Gastroesophageal sphincter (tissue), 4 donors: Measurements from ENCODE around the gene FBXO8. TPM values are rescaled to one million over a fixed set of nuclear protein-coding genes. Genes with fewer than 3 reads are reported as not detected.
"Not testable (repeated sequence)": the region's sequence is repeated elsewhere in the genome, so short reads cannot be mapped to it uniquely, and the experiment has no call there.

Experiments
- ATAC-seq: fragments of 150-250 bp; one replicate; pipeline ENCODE4 v1.9.1; 2016; ENCODE audit warnings: mild to moderate bottlenecking, moderate library complexity
- H3K27ac ChIP-seq, 4 donors: fragments of 200-600 bp; sonication (generic) in 3 of 4; 1 replicate in 3 of 4; 2 replicates in 1 of 4; pipeline ENCODE4 v1.5.1; 2016 to 2019
- H3K27me3 ChIP-seq: fragments of 200-600 bp; sonication (generic); one replicate; pipeline ENCODE4 v1.5.1; 2019
- H3K36me3 ChIP-seq, 2 donors: fragments of 200-600 bp; sonication (generic); one replicate each; pipeline ENCODE4 v1.5.1; 2019; ENCODE audit warnings: control low read depth in 1 of 2
- H3K4me1 ChIP-seq, 3 donors: fragments of 200-600 bp; sonication (generic); 1 replicate in 2 of 3; 2 replicates in 1 of 3; pipeline ENCODE4 v1.5.1; 2016 to 2019; ENCODE audit warnings: control low read depth in 2 of 3
- H3K4me3 ChIP-seq, 2 donors: fragments of 200-600 bp; sonication (generic); one replicate each; pipeline ENCODE4 v1.5.1; 2019; ENCODE audit warnings: mild to moderate bottlenecking in 1 of 2, moderate library complexity in 1 of 2
- H3K9me3 ChIP-seq, 3 donors: fragments of 200-600 bp; sonication (generic); one replicate each; pipeline ENCODE4 v1.5.1; 2017 to 2019; ENCODE audit warnings: control low read depth in 2 of 3
- EP300 ChIP-seq: sonication (generic); formaldehyde crosslinking; IDR thresholded peaks from one replicate; pipeline ENCODE4 v1.6.1; 2017; ENCODE audit warnings: antibody characterized with exemption, mild to moderate bottlenecking
- POLR2A ChIP-seq, 2 donors: fragments of 450-650 bp; IDR thresholded peaks; one replicate each; pipeline ENCODE4 v1.6.1; 2017; ENCODE audit warnings: antibody characterized with exemption in 2 of 2, mild to moderate bottlenecking in 2 of 2, moderate library complexity in 1 of 2
- POLR2AphosphoS5 ChIP-seq: sonication (generic); formaldehyde crosslinking; IDR thresholded peaks from one replicate; pipeline ENCODE4 v1.6.1; 2017; ENCODE audit warnings: antibody characterized with exemption
- WGBS, 2 donors: methylation state at CpG; one replicate each; pipeline ENCODE4 v1.1.5; 2018; ENCODE audit warnings: low coverage in 1 of 2; 5-methylcytosine and 5-hydroxymethylcytosine counted together
- total RNA-seq, 4 donors: library from RNA; depleted of rRNA; stranded (reverse); fragments of >200 nt; gene quantifications; one replicate each; pipeline ENCODE4 v1.1.0, GENCODE V29; 2016
- TF ChIP-seq, protein P1 (sequence below), 4 experiments: fragments of 200-600 bp in 2 of 4; fragments of 450-650 bp in 2 of 4; sonication (generic) in 1 of 4; IDR thresholded peaks; one replicate each; pipeline ENCODE4 v1.5.1; 2017 to 2019; ENCODE audit warnings: antibody characterized with exemption in 4 of 4, mild to moderate bottlenecking in 2 of 4, moderate library complexity in 2 of 4

The FBXO8 gene
- total RNA-seq, 4 donors from 2014 or later, result 39.0 to 64.7 (median 58.8) TPM

DNA sequence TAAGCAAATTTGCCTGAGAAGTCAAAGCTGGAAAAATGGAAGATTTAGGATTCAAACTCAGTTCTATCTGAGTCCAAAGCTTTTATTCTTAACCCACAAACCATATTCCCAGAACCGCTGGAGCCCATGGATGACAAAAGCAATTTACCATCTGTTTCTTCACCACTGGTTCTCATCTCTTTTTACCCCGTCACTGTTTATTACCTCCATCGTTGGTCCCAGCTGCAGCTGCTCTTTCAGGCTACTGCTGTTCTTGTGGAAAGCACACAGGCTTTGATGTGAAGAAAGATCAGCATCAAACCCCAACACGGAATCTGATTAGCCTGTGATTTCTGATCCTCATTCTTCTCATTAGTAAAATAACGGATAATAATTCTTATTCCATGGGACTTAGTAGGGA, 9.5 kb downstream of the FBXO8 start:
- Histone ChIP-seq H3K9me3 (no peaks in the 10 kb centered on the region), H3K4me1 (peaks cover 0 to 26% (median 0%) of the 10 kb centered on the region in 3 donors), H3K4me3 (no peak overlapping the region), H3K27ac (no peak overlapping the region), H3K27me3 (no peaks in the 10 kb centered on the region), H3K36me3 (no peaks in the 10 kb centered on the region)
- TF ChIP-seq POLR2AphosphoS5, result no peak
- TF ChIP-seq EP300, result no peak
- TF ChIP-seq POLR2A (IDR thresholded peaks at IDR 0.05), result no peak
- TF ChIP-seq, protein P1, sequence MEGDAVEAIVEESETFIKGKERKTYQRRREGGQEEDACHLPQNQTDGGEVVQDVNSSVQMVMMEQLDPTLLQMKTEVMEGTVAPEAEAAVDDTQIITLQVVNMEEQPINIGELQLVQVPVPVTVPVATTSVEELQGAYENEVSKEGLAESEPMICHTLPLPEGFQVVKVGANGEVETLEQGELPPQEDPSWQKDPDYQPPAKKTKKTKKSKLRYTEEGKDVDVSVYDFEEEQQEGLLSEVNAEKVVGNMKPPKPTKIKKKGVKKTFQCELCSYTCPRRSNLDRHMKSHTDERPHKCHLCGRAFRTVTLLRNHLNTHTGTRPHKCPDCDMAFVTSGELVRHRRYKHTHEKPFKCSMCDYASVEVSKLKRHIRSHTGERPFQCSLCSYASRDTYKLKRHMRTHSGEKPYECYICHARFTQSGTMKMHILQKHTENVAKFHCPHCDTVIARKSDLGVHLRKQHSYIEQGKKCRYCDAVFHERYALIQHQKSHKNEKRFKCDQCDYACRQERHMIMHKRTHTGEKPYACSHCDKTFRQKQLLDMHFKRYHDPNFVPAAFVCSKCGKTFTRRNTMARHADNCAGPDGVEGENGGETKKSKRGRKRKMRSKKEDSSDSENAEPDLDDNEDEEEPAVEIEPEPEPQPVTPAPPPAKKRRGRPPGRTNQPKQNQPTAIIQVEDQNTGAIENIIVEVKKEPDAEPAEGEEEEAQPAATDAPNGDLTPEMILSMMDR (IDR thresholded peaks at IDR 0.05), result no peak
- WGBS, 2 donors, result 82 to 86% methylated on average over 3 to 5 of the region's 5 CpGs
- no peak for ATAC-seq

DNA sequence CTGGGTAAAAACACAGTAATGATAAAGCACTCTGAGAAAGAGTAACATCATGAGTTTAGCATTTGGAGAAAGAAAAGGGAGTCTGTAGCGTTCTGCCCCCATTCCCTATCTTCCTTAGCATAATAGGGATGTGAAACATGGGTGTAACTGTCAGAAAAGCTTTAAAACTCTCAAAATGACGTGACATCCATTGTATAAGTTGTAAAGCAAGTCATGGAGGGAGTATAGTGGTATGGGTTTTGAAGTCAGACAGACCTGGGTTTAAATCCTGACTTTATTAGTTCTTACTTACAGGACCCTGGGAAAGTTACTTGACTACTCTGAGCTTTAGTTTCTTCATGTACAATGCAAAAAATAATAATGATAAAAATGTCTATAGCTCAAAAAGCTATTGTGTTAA, 17.1 kb downstream of the FBXO8 start:
- TF ChIP-seq POLR2A (IDR thresholded peaks at IDR 0.05), result no peak
- TF ChIP-seq, protein P1 (IDR thresholded peaks at IDR 0.05), result no peak
- TF ChIP-seq POLR2AphosphoS5, result no peak
- TF ChIP-seq EP300, result no peak
- WGBS, 2 donors, result 76 to 78% methylated on average over 2 of the region's 2 CpGs
- H3K36me3 ChIP-seq, result peaks cover 0 to 3% of the 10 kb centered on the region in 2 donors
- no peak for ATAC-seq
- no peaks in the 10 kb centered on the region for H3K27me3 ChIP-seq
- H3K9me3 ChIP-seq, result no peaks in the 10 kb centered on the region
- H3K4me1 ChIP-seq, result peaks cover 0 to 24% (median 0%) of the 10 kb centered on the region in 3 donors
- no peak overlapping the region for H3K4me3 ChIP-seq
- H3K27ac ChIP-seq, result no peak overlapping the region

DNA sequence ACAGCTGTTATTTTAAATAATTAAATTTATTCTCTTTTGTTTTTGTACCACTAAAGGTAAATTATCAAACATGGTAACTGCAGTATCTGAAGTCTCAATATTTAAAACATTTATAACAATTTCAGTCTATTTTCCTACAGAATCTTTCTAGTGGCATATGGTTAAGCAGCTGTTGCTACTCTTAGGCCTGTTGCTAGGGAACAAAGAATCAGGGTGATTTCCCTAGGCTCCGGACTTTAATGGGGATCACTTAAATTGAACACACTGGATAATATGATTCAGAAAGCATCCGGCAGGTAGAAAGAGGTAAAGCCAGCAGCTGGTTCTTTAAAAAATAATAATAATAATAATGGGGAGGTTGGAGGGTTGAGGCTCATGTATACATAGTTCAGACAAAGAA, 17.6 kb downstream of the FBXO8 start:
- TF ChIP-seq POLR2AphosphoS5 (no peak), POLR2A (IDR thresholded peaks at IDR 0.05) (no peak), EP300 (no peak)
- TF ChIP-seq, protein P1 (IDR thresholded peaks at IDR 0.05), result no peak
- Histone ChIP-seq H3K4me3 (no peak overlapping the region), H3K9me3 (no peaks in the 10 kb centered on the region), H3K4me1 (peaks cover 0 to 24% (median 0%) of the 10 kb centered on the region in 3 donors), H3K36me3 (peaks cover 0 to 3% of the 10 kb centered on the region in 2 donors), H3K27me3 (no peaks in the 10 kb centered on the region), H3K27ac (no peak overlapping the region)
- ATAC-seq, result no peak
- WGBS, 2 donors, result 0 to 51% methylated on average over 1 to 2 of the region's 2 CpGs

DNA sequence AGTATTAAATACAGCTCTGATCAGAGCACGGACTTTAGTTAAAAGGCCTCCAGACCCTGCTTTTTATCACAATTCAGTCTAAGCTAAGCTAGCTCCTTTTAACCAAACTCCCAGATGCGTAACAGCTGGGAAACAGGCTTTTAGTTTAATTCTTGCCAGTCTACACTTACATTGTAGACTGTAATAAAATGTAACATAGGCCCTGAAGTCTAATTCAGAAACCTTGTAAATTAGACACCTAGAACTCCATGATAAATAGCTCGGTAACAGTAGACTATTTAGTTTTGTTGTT, 20.1 kb downstream of the FBXO8 start:
- no peak for ATAC-seq
- H3K9me3 ChIP-seq, result no peaks in the 10 kb centered on the region
- no peak for TF ChIP-seq EP300
- TF ChIP-seq, protein P1 (IDR thresholded peaks at IDR 0.05), result no peak
- TF ChIP-seq POLR2A (IDR thresholded peaks at IDR 0.05), result no peak
- no peak for TF ChIP-seq POLR2AphosphoS5
- H3K27ac ChIP-seq, result no peak overlapping the region
- WGBS, 2 donors, result 74 to 91% methylated on average over 3 of the region's 3 CpGs
- no peaks in the 10 kb centered on the region for H3K27me3 ChIP-seq
- peaks cover 0 to 24% (median 0%) of the 10 kb centered on the region in 3 donors for H3K4me1 ChIP-seq
- H3K36me3 ChIP-seq, result peaks cover 0 to 2% of the 10 kb centered on the region in 2 donors
- no peak overlapping the region for H3K4me3 ChIP-seq

DNA sequence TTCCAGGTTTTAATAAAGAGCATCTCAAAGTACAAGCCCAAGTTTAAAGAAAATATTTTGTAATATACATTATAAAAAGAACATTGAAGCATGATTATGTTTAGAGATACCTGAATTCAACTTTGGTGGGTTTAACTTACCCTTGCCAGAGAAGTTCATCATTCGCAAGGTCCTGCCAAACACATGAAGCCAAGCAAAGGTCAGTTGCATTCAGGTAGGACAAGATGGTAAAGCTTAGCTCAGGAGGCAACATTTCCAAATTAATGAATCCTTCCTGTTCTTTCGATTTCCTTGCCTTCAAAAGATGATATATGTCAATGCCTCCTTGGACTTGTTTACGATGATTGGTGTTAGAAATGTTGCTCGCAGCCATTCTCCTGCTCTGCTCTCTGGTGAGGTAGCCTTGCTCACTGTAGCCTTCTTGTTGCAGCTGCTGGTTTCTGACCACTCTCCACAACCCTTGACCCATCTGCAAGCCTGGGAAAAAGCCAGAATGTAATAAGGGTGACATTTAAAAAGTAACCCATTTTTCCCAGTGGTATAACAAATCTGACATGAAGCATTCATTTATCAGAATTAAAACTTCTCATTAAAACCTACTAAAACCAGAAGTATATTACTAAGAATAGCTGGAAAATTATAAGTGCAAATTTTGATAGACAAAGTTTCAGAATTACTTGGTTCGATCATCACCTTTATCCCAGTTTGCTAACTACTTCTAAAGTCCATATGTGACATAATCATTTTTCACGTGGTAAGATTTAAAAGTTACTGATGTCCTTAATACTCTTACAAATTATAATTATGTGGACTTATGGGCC, 20.6 kb downstream of the FBXO8 start:
- no peaks in the 10 kb centered on the region for H3K9me3 ChIP-seq
- no peak overlapping the region for H3K4me3 ChIP-seq
- TF ChIP-seq POLR2AphosphoS5, result no peak
- TF ChIP-seq, protein P1 (IDR thresholded peaks at IDR 0.05), result no peak
- no peak for TF ChIP-seq POLR2A (IDR thresholded peaks at IDR 0.05)
- TF ChIP-seq EP300, result no peak
- ATAC-seq, result no peak
- H3K36me3 ChIP-seq, result peaks cover 0 to 8% of the 10 kb centered on the region in 2 donors
- H3K27ac ChIP-seq, result no peak overlapping the region
- H3K27me3 ChIP-seq, result no peaks in the 10 kb centered on the region
- WGBS, 2 donors, result 72 to 87% methylated on average over 4 to 5 of the region's 6 CpGs
- peaks cover 0 to 24% (median 0%) of the 10 kb centered on the region in 3 donors for H3K4me1 ChIP-seq

DNA sequence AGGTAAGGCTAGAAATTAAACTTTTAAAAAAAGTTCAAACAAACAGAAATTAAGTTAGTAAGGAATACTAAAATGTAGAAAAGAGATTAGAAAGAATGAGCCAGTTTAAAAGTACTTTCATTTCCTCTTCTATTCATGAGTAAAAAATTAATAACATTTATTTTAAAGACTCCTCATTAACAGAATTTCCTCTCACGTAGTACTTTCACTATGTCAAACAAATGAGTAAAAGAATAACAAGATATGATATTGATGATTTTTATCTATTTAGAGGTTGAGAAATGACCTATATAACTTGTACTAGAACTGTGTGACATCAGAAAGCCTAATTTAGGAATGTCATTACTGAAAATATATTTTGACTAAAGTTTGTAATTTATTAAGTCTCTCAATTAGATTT, 22.0 kb downstream of the FBXO8 start:
- not testable (repeated sequence) for H3K9me3 ChIP-seq, H3K27ac ChIP-seq, H3K27me3 ChIP-seq, ATAC-seq, H3K4me3 ChIP-seq
- Histone ChIP-seq H3K4me1 (peaks cover 0 to 28% (median 0%) of the 10 kb centered on the region in 3 donors), H3K36me3 (peaks cover 0 to 12% of the 10 kb centered on the region in 2 donors)
- WGBS, 2 donors, result 39 to 43% methylated on average over 1 of the region's 1 CpG
